Activated CD8-positive, alpha-beta memory T cell treated with anti-CD3 and anti-CD28 coated beads, Interleukin-2, amount 50 U/mL, for 48 hours (primary cell): ENCODE results near the gene PRR23E.

Experiments used
- DNase-seq: peaks from one replicate; pipeline ENCODE4 v3.0.0-alpha.2; 2020

The PRR23E gene

GRCh38 chr3:127235706-127236105 is 42.8 kb downstream of the PRR23E start:
- no peak for DNase-seq

DNA sequence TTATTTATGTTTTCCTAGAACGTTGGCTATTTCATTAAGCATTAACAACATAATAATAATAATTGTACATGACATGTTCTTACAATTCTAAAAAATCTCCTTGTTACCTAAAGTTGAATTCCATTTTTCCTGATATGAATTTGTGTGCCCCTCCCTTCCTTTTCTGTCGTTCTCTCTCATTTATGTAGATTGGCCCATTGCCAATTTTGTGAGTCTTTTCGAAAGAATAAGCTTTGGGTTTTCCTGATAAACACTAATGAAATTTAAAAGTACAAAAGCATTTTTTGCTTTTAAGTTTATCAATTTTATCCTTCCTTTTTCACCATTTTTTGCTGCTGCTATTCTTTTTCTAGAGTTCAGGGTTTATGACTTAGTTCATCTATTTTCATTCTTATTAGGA is 44.9 kb downstream of the PRR23E start:
- no peak for DNase-seq

GRCh38 chr3:127238602-127239001 is 45.7 kb downstream of the PRR23E start:
- DNase-seq: no peak

DNA sequence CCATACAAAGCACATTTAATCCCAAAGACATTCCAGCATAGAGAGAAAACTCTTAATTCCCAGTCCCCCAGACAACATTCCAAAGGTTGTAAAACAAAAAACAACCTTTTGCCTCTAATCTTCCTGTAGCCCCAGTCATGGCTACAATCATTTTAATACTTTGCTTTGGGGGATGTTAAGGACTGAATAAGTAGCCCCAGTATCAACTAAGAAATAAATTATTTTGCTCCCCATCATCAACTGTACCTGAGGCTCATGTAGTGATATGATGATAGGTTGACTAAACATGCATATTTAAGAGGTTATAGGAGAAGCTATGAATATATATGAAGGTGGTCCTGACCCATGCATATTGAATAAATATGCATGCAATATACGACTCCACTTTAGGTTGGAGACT is 54.4 kb downstream of the PRR23E start:
- no peak for DNase-seq
